B cell (primary cell): ENCODE measurements around the gene CARMIL1. TPM values are rescaled to one million over a fixed set of nuclear protein-coding genes. Genes with fewer than 3 reads are reported as not detected.

Experiments used
- ATAC-seq: fragments of 200-7000 bp; cut with Tn5 transposase; one replicate; pipeline ENCODE4 v1.10.0; 2021; ENCODE audit warnings: low read depth, mild to moderate bottlenecking, moderate number of reproducible peaks, moderate library complexity
- CTCF ChIA-PET: fragments of 350-600 bp; sonication (Branson Sonifier 250); formaldehyde crosslinking; loops from one replicate; lab custom pipeline; 2021; ENCODE audit warnings: antibody characterized with exemption, inconsistent platforms; lab: Charles Lee
- POLR2A ChIA-PET: fragments of 350-600 bp; sonication (Branson Sonifier 250); formaldehyde crosslinking; loops from one replicate; lab custom pipeline; 2021; ENCODE audit warnings: antibody characterized with exemption; lab: Charles Lee
- DNase-seq: peaks from one replicate; pipeline ENCODE4 v3.0.0; 2013
- H2AFZ ChIP-seq: 2 replicates; pipeline ENCODE4 v1.6.1; 2012; ENCODE audit warnings: mild to moderate bottlenecking, low read depth, low read length; ENCODE audit not compliant: insufficient read depth, poor library complexity, severe bottlenecking
- H3K27ac ChIP-seq, 2 donors: 1 replicate in 1 of 2; 2 replicates in 1 of 2; pipeline ENCODE4 v1.5.1; 2012 to 2013; ENCODE audit warnings: low read length in 2 of 2, mild to moderate bottlenecking in 2 of 2, moderate library complexity in 1 of 2
- H3K27me3 ChIP-seq, 4 experiments: fragments of 200-600 bp in 1 of 4; sonication (generic) in 1 of 4; replicated peaks in 1 of 4; 1 replicate in 2 of 4; 2 replicates in 2 of 4; pipeline versions ENCODE4 v1.6.1 to v1.7.0; 2013 to 2016; ENCODE audit warnings: low read length in 3 of 4, mild to moderate bottlenecking in 2 of 4, mixed read lengths in 1 of 4, moderate library complexity in 1 of 4; ENCODE audit not compliant: insufficient read depth in 4 of 4, control insufficient read depth in 3 of 4; ENCODE audit errors: control extremely low read depth in 1 of 4
- H3K36me3 ChIP-seq, 2 experiments: replicated peaks in 1 of 2; 1 replicate in 1 of 2; 2 replicates in 1 of 2; pipeline versions ENCODE4 v1.6.1 to v1.7.1; 2013; ENCODE audit warnings: low read length in 1 of 2; ENCODE audit not compliant: insufficient read depth in 2 of 2, control insufficient read depth in 1 of 2; ENCODE audit errors: control extremely low read depth in 1 of 2, extremely low read depth in 1 of 2
- H3K4me1 ChIP-seq, 2 donors: fragments of 200-600 bp in 1 of 2; sonication (generic) in 1 of 2; 1 replicate in 1 of 2; 2 replicates in 1 of 2; pipeline versions ENCODE4 v1.5.1 to v1.6.1; 2013 to 2017; ENCODE audit warnings: low read length in 2 of 2; ENCODE audit not compliant: control insufficient read depth in 2 of 2, insufficient read depth in 2 of 2
- H3K4me2 ChIP-seq: replicated peaks from 2 replicates; pipeline ENCODE3; 2012; ENCODE audit warnings: mild to moderate bottlenecking, low read depth, low read length; ENCODE audit not compliant: poor library complexity, severe bottlenecking
- H3K4me3 ChIP-seq, 5 experiments: fragments of 200-600 bp in 1 of 5; sonication (generic) in 1 of 5; 1 replicate in 3 of 5; 2 replicates in 2 of 5; pipeline versions ENCODE4 v1.5.1 to v1.7.0; 2011 to 2016; ENCODE audit warnings: low read length in 4 of 5, mild to moderate bottlenecking in 4 of 5, low read depth in 2 of 5, control low read depth in 1 of 5, moderate library complexity in 1 of 5; ENCODE audit not compliant: insufficient read depth in 1 of 5; ENCODE audit errors: control extremely low read depth in 1 of 5, extremely low read depth in 1 of 5
- H3K79me2 ChIP-seq: fragments of 200-600 bp; sonication (generic); one replicate; pipeline ENCODE4 v1.6.0; 2016; ENCODE audit warnings: low read length; ENCODE audit not compliant: control insufficient read depth, insufficient read depth
- H3K9ac ChIP-seq: fragments of 200-600 bp; sonication (generic); 2 replicates; pipeline ENCODE4 v1.6.1; 2017; ENCODE audit warnings: mild to moderate bottlenecking, low read length, moderate library complexity
- H3K9me3 ChIP-seq, 3 donors: one replicate each; pipeline versions ENCODE4 v1.6.1 to v1.7.1; 2013; ENCODE audit warnings: low read length in 2 of 3; ENCODE audit not compliant: control insufficient read depth in 2 of 3, insufficient read depth in 1 of 3; ENCODE audit errors: control extremely low read depth in 1 of 3
- H4K20me1 ChIP-seq: 2 replicates; pipeline ENCODE4 v1.6.0; 2012; ENCODE audit warnings: mild to moderate bottlenecking, low read length; ENCODE audit not compliant: insufficient read depth, control insufficient read depth, poor library complexity, severe bottlenecking
- H3K27ac Mint-ChIP-seq: one replicate; pipeline ENCODE4 v1.8.0; 2021; ENCODE audit warnings: mixed read lengths
- H3K27me3 Mint-ChIP-seq: one replicate; pipeline ENCODE4 v1.8.0; 2021; ENCODE audit warnings: mixed read lengths
- H3K4me1 Mint-ChIP-seq: one replicate; pipeline ENCODE4 v1.8.0; 2021; ENCODE audit warnings: mixed read lengths
- H3K4me3 Mint-ChIP-seq: one replicate; pipeline ENCODE4 v1.8.0; 2021; ENCODE audit warnings: mixed read lengths
- H3K9me3 Mint-ChIP-seq: one replicate; pipeline ENCODE4 v1.8.0; 2022; ENCODE audit warnings: mixed read lengths; ENCODE audit not compliant: insufficient read depth
- CTCF ChIP-seq: fragments of 200-600 bp; IDR thresholded peaks from one replicate; pipeline ENCODE4 v1.8.0; 2022; ENCODE audit warnings: antibody characterized with exemption, mild to moderate bottlenecking
- EZH2 ChIP-seq: IDR thresholded peaks from 2 replicates; pipeline ENCODE4 v1.6.1; 2012; ENCODE audit warnings: borderline replicate concordance, low read depth, mild to moderate bottlenecking, moderate library complexity, low read length; ENCODE audit not compliant: insufficient read depth, poor library complexity, severe bottlenecking
- WGBS: methylation state at CpG from one replicate; pipeline ENCODE4 v1.1.5; 2013; ENCODE audit warnings: missing lambda C conversion rate; ENCODE audit not compliant: insufficient coverage; 5-methylcytosine and 5-hydroxymethylcytosine counted together
- intact Hi-C: fragments of 100-400 bp; cut with micrococcal nuclease; formaldehyde crosslinking; loops from one replicate; pipeline ENCODE4 v1.10.0; 2022
- polyA plus RNA-seq: library from polyadenylated mRNA; depleted of rRNA; stranded (reverse); fragments of >200 nt; gene quantifications from 2 replicates; pipeline ENCODE4 v1.2.3, GENCODE V29; 2012
- total RNA-seq, 2 donors: library from RNA; stranded (reverse); fragments of 120-200 nt in 1 of 2; gene quantifications; 1 replicate in 1 of 2; 2 replicates in 1 of 2; pipeline versions ENCODE4 v1.2.3 to v1.2.4, GENCODE V29; 2013 to 2022

Gene CARMIL1
- total and polyA plus RNA-seq, 2 donors (not counting 1 experiment from before 2014, with no cell fraction given) = 7.5 to 11.0 TPM

- CTCF ChIA-PET = no interaction called here
- Mint-ChIP-seq H3K4me3 (no peak overlapping the region), H3K27me3 (no peaks in the 10 kb centered on the region), H3K9me3 (no peaks in the 10 kb centered on the region), H3K4me1 (peaks cover 17% of the 10 kb centered on the region), H3K27ac (no peak overlapping the region)
- TF ChIP-seq CTCF (no peak), EZH2 (no peak)
- Histone ChIP-seq H3K79me2 (peaks cover 20% of the 10 kb centered on the region), H3K9me3 (no peaks in the 10 kb centered on the region), H3K4me1 (peaks cover 0 to 9% of the 10 kb centered on the region in 2 donors), H3K36me3 (no peaks in the 10 kb centered on the region), H3K27ac (no peak overlapping the region), H2AFZ (no peak overlapping the region), H3K4me3 (no peak overlapping the region), H3K9ac (no peak overlapping the region), H4K20me1 (no peaks in the 10 kb centered on the region), H3K27me3 (no peaks in the 10 kb centered on the region), H3K4me2 (no peak overlapping the region)
- DNase-seq (no peak), ATAC-seq (no peak)
- intact Hi-C loops = no loop called here
- no CpG with 5 or more reads among the region's 2 CpGs for WGBS
- POLR2A ChIA-PET = no interaction called here
Measured at GRCh38 chr6:25314509-25315175, 35.5 kb downstream of the CARMIL1 start.
